RWPE2 (cell line): Measurements from ENCODE around the gene ITPA.
"Not testable (repeated sequence)": the region's sequence is repeated elsewhere in the genome, so short reads cannot be mapped to it uniquely, and the experiment has no call there.

ENCODE experiments used
- ATAC-seq: fragments of 200-7000 bp; cut with Tn5 transposase; 3 replicates; pipeline ENCODE4 v1.9.1; 2021; ENCODE audit warnings: low read depth
- DNase-seq: peaks from one replicate; pipeline ENCODE4 v3.0.0-alpha.2; 2020; ENCODE audit warnings: low spot score
- H3K27ac ChIP-seq: fragments of 450-650 bp; 2 replicates; pipeline ENCODE4 v1.5.1; 2017; ENCODE audit warnings: mild to moderate bottlenecking; ENCODE audit not compliant: poor library complexity, severe bottlenecking
- H3K27me3 ChIP-seq: fragments of 250-450 bp; sonication (Bioruptor Pico); 2 replicates; pipeline ENCODE4 v1.5.1; 2021; ENCODE audit warnings: mild to moderate bottlenecking, moderate library complexity; ENCODE audit not compliant: insufficient read depth, poor library complexity, severe bottlenecking
- H3K36me3 ChIP-seq: fragments of 250-450 bp; sonication (Bioruptor Pico); 2 replicates; pipeline ENCODE4 v1.5.1; 2020; ENCODE audit warnings: low read depth, mild to moderate bottlenecking, moderate library complexity
- H3K4me1 ChIP-seq: fragments of 250-450 bp; sonication (Bioruptor Pico); 2 replicates; pipeline ENCODE4 v1.5.1; 2021; ENCODE audit warnings: mild to moderate bottlenecking, moderate library complexity; ENCODE audit not compliant: insufficient read depth, poor library complexity, severe bottlenecking
- H3K4me3 ChIP-seq: fragments of 250-450 bp; sonication (Bioruptor Pico); 2 replicates; pipeline ENCODE4 v1.5.1; 2021; ENCODE audit warnings: mild to moderate bottlenecking, moderate library complexity; ENCODE audit not compliant: severe bottlenecking
- H3K9me3 ChIP-seq: fragments of 250-450 bp; sonication (Bioruptor Pico); 2 replicates; pipeline ENCODE4 v1.5.1; 2021; ENCODE audit warnings: mild to moderate bottlenecking, moderate library complexity; ENCODE audit not compliant: severe bottlenecking
- TF ChIP-seq, protein P1 (sequence below): fragments of 450-650 bp; IDR thresholded peaks from one replicate; pipeline ENCODE4 v1.5.1; 2017; ENCODE audit warnings: mild to moderate bottlenecking, moderate library complexity; ENCODE audit not compliant: poor library complexity, severe bottlenecking

The ITPA gene

DNA sequence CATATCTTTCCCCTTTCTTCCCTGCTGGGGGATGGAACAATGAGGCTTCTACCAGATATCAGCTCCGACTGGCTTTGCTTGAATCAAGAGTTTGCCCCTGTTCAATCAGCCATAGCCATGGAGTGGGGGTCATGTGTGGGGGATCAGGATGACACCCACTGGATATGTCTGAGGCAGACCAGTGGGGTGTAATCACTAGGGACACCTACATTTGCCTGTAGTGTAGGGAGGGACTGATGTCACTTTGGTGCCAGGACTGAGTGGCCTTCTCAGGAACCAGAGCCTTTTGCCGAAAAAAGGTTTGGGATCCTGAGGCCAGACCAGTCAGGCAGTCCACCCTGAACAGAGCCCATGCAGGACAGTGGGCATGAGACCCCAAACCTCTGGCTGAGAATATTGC lies 1.0 kb downstream of the ITPA start:
- Histone ChIP-seq H3K4me1 (no peaks in the 10 kb centered on the region), H3K9me3 (no peaks in the 10 kb centered on the region), H3K27me3 (no peaks in the 10 kb centered on the region), H3K4me3 (peak overlapping the region; percentile 65), H3K36me3 (peaks cover 19% of the 10 kb centered on the region), H3K27ac (peak overlapping the region; percentile 66)
- ATAC-seq (no peak), DNase-seq (no peak)
- TF ChIP-seq, protein P1, sequence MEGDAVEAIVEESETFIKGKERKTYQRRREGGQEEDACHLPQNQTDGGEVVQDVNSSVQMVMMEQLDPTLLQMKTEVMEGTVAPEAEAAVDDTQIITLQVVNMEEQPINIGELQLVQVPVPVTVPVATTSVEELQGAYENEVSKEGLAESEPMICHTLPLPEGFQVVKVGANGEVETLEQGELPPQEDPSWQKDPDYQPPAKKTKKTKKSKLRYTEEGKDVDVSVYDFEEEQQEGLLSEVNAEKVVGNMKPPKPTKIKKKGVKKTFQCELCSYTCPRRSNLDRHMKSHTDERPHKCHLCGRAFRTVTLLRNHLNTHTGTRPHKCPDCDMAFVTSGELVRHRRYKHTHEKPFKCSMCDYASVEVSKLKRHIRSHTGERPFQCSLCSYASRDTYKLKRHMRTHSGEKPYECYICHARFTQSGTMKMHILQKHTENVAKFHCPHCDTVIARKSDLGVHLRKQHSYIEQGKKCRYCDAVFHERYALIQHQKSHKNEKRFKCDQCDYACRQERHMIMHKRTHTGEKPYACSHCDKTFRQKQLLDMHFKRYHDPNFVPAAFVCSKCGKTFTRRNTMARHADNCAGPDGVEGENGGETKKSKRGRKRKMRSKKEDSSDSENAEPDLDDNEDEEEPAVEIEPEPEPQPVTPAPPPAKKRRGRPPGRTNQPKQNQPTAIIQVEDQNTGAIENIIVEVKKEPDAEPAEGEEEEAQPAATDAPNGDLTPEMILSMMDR, result no peak

GRCh38 chr20:3213226-3213625 lies 3.9 kb downstream of the ITPA start:
- Histone ChIP-seq H3K36me3 (peaks cover 38% of the 10 kb centered on the region), H3K9me3 (no peaks in the 10 kb centered on the region), H3K4me1 (no peaks in the 10 kb centered on the region), H3K27ac (no peak overlapping the region), H3K27me3 (no peaks in the 10 kb centered on the region), H3K4me3 (no peak overlapping the region)
- ATAC-seq (no peak), DNase-seq (no peak)
- TF ChIP-seq, protein P1, result no peak

DNA sequence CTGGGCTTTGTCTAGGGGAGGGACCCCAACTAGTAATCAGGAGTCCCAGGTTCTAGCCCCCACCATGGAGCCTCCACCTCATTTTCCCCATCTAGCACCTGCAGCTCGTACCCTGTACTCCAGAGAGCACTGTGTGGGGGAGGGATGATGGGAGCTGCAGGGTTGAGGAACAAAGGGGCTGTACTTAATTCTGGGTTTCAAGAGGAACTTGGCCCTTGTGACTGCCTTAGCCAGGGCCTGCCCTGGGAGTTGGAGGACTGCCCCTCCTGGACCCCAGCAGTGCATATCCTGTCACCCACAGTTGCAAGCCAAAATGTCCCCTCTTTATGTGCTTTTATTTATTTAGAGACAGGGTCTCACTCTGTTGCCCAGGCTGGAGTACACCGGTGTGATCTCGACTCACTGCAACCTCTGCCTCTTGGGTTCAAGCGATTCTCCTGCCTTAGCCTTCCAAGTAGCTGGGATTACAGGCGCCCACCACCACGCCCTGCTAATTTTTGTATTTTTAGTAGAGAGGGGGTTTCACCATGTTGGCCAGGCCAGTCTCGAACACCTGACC lies 6.1 kb downstream of the ITPA start:
- not testable (repeated sequence) for H3K27ac ChIP-seq, H3K27me3 ChIP-seq, H3K4me3 ChIP-seq, ATAC-seq, H3K4me1 ChIP-seq, H3K9me3 ChIP-seq, DNase-seq
- H3K36me3 ChIP-seq, result peaks cover 50% of the 10 kb centered on the region

- Histone ChIP-seq H3K27me3 (no peaks in the 10 kb centered on the region), H3K4me3 (no peak overlapping the region), H3K9me3 (no peaks in the 10 kb centered on the region), H3K4me1 (peaks cover 13% of the 10 kb centered on the region), H3K36me3 (peaks cover 52% of the 10 kb centered on the region), H3K27ac (no peak overlapping the region)
- TF ChIP-seq, protein P1, result peak; percentile 98
- ATAC-seq (peak; percentile 60), DNase-seq (peak; percentile 71)
Measured at GRCh38 chr20:3218307-3218988, 9.2 kb downstream of the ITPA start.

GRCh38 chr20:3221398-3222226 lies 12.3 kb downstream of the ITPA start:
- TF ChIP-seq, protein P1, result no peak
- Histone ChIP-seq H3K27me3 (no peaks in the 10 kb centered on the region), H3K9me3 (no peaks in the 10 kb centered on the region), H3K27ac (peak overlapping the region; percentile 41), H3K4me3 (no peak overlapping the region), H3K36me3 (peaks cover 29% of the 10 kb centered on the region), H3K4me1 (peaks cover 20% of the 10 kb centered on the region)
- DNase-seq (peak; percentile 66), ATAC-seq (peak; percentile 60)
